CD4-positive, alpha-beta memory T cell (primary cell): Measurements from ENCODE around the gene RGS19. TPM values are rescaled to one million over a fixed set of nuclear protein-coding genes. Genes with fewer than 3 reads are reported as not detected.

Source experiments
- CTCF ChIA-PET: fragments of 350-600 bp; sonication (Branson Sonifier 250); formaldehyde crosslinking; loops from one replicate; lab custom pipeline; 2021; ENCODE audit warnings: inconsistent platforms; ENCODE audit not compliant: partially characterized antibody; lab: Charles Lee
- POLR2A ChIA-PET: fragments of 350-600 bp; sonication (Branson Sonifier 250); formaldehyde crosslinking; loops from one replicate; lab custom pipeline; 2021; ENCODE audit not compliant: partially characterized antibody; lab: Charles Lee
- DNase-seq, 5 donors: peaks; one replicate each; pipeline versions ENCODE4 v3.0.0 to v3.0.0-alpha.2; 2020 to 2022; ENCODE audit warnings: mixed read lengths in 1 of 5
- H3K27ac ChIP-seq: one replicate; pipeline ENCODE4 v1.7.0; 2013; ENCODE audit warnings: low read depth, low read length
- H3K27me3 ChIP-seq: 2 replicates; pipeline ENCODE4 v1.7.0; 2013; ENCODE audit warnings: mild to moderate bottlenecking, low read length, moderate library complexity; ENCODE audit not compliant: insufficient read depth
- H3K36me3 ChIP-seq: 2 replicates; pipeline ENCODE4 v1.7.0; 2013; ENCODE audit warnings: mild to moderate bottlenecking, low read length, moderate library complexity; ENCODE audit not compliant: insufficient read depth
- H3K4me1 ChIP-seq: 2 replicates; pipeline ENCODE4 v1.7.0; 2013; ENCODE audit warnings: mild to moderate bottlenecking, low read length, moderate library complexity; ENCODE audit not compliant: insufficient read depth
- H3K4me3 ChIP-seq, 2 donors: one replicate each; pipeline ENCODE4 v1.7.0; 2013; ENCODE audit warnings: low read length in 2 of 2, mild to moderate bottlenecking in 1 of 2
- H3K9me3 ChIP-seq, 2 donors: one replicate each; pipeline ENCODE4 v1.7.0; 2013; ENCODE audit warnings: low read length in 2 of 2, control low read depth in 1 of 2; ENCODE audit not compliant: control insufficient read depth in 1 of 2
- H3K27ac Mint-ChIP-seq, 7 donors: one replicate each; pipeline ENCODE4 v1.8.0; 2020 to 2021; ENCODE audit warnings: mixed read lengths in 7 of 7, mild to moderate bottlenecking in 6 of 7, inconsistent platforms in 3 of 7, moderate library complexity in 3 of 7
- H3K27me3 Mint-ChIP-seq, 2 donors: one replicate each; pipeline ENCODE4 v1.8.0; 2020 to 2021; ENCODE audit warnings: mixed read lengths in 2 of 2
- H3K36me3 Mint-ChIP-seq, 2 donors: one replicate each; pipeline ENCODE4 v1.8.0; 2020 to 2021; ENCODE audit warnings: mixed read lengths in 2 of 2, inconsistent platforms in 1 of 2, mild to moderate bottlenecking in 1 of 2
- H3K4me1 Mint-ChIP-seq, 4 donors: one replicate each; pipeline ENCODE4 v1.8.0; 2020 to 2021; ENCODE audit warnings: mixed read lengths in 4 of 4, mild to moderate bottlenecking in 1 of 4
- H3K4me3 Mint-ChIP-seq, 8 donors: one replicate each; pipeline ENCODE4 v1.8.0; 2020 to 2021; ENCODE audit warnings: mixed read lengths in 8 of 8, mild to moderate bottlenecking in 7 of 8, moderate library complexity in 6 of 8, inconsistent platforms in 3 of 8
- H3K9me3 Mint-ChIP-seq, 8 donors: one replicate each; pipeline ENCODE4 v1.8.0; 2020 to 2021; ENCODE audit warnings: mixed read lengths in 8 of 8, mild to moderate bottlenecking in 5 of 8, inconsistent platforms in 3 of 8, moderate library complexity in 1 of 8
- intact Hi-C: fragments of 100-400 bp; cut with micrococcal nuclease; formaldehyde crosslinking; loops from one replicate; pipeline ENCODE4 v1.15.1; 2023
- polyA plus RNA-seq, 2 donors: library from polyadenylated mRNA; unstranded; fragments of 300-500 nt; fragmentation: Illumina TruSeq; gene quantifications; one replicate each; pipeline ENCODE4 v1.2.3, GENCODE V29; 2021
- total RNA-seq, 2 experiments: library from RNA; stranded (reverse); gene quantifications; one replicate each; pipeline ENCODE4 v1.2.3, GENCODE V29; 2021

Gene RGS19
- total and polyA plus RNA-seq, 4 experiments from 2014 or later = 35.0 to 116 (median 74.0) TPM

GRCh38 chr20:64036346-64037198 lies 42.7 kb downstream of the RGS19 start:
- peaks cover 10 to 17% of the 10 kb centered on the region in 2 donors for H3K36me3 Mint-ChIP-seq
- H3K4me1 ChIP-seq = peaks cover 69% of the 10 kb centered on the region
- H3K27me3 Mint-ChIP-seq = no peaks in the 10 kb centered on the region
- peaks cover 13 to 61% (median 31%) of the 10 kb centered on the region in 4 donors for H3K4me1 Mint-ChIP-seq
- no peaks in the 10 kb centered on the region for H3K27me3 ChIP-seq
- peak overlapping the region in 2 of 7 donors; percentile 48 to 54 for H3K27ac Mint-ChIP-seq
- ChIA-PET CTCF (interaction anchor here (0.8 to 11.7 kb wide), 4 partner anchors 21 to 84 kb away, joined by 3 to 133 read pairs (median 44); partner anchors contain the start of genes PRPF6, SAMD10 and TCEA2), POLR2A (interaction anchor here (0.9 to 3.9 kb wide), 5 partner anchors 26 to 515 kb away, joined by 3 to 22 read pairs (median 5); partner anchors contain the start of genes PRPF6 and TCEA2)
- H3K36me3 ChIP-seq = peaks cover 12% of the 10 kb centered on the region
- no peak for DNase-seq
- H3K4me3 ChIP-seq = no peak overlapping the region
- H3K4me3 Mint-ChIP-seq = peak overlapping the region in 1 of 8 donors; percentile 78
- no peaks in the 10 kb centered on the region for H3K9me3 Mint-ChIP-seq
- intact Hi-C loops = loop anchor here (5.0 kb wide), 1 partner anchor 139 kb away; the partner anchor contains the start of gene DNAJC5
- no peak overlapping the region for H3K27ac ChIP-seq
- no peaks in the 10 kb centered on the region for H3K9me3 ChIP-seq

- CTCF ChIA-PET = interaction anchor here (1.7 to 11.7 kb wide), 3 partner anchors 22 to 85 kb away, joined by 5 to 133 read pairs (median 84); partner anchors contain the start of genes PRPF6, SAMD10 and TCEA2
- peaks cover 14 to 21% of the 10 kb centered on the region in 2 donors for H3K36me3 Mint-ChIP-seq
- intact Hi-C loops = loop anchor here (5.0 kb wide), 1 partner anchor 139 kb away; the partner anchor contains the start of gene DNAJC5
These were observed 43.4 kb downstream of the RGS19 start, which contains the start of gene C20orf204 for GRCh38 chr20:64035933-64036345. C20orf204 (plus strand) TSS chr20:64036182; CDS start chr20:64036324, 142 bp downstream.

GRCh38 chr20:64035066-64035932 lies 44.0 kb downstream of the RGS19 start:
- H3K4me1 ChIP-seq = peaks cover 57% of the 10 kb centered on the region

More at GRCh38 chr20:64035933-64036345, 43.4 kb downstream of the RGS19 start, which contains the start of gene C20orf204:
- no peak within 1 kb of the TSS for H3K4me3 ChIP-seq
- H3K9me3 ChIP-seq = no peaks in the 10 kb centered on the region
- H3K4me1 ChIP-seq = peaks cover 62% of the 10 kb centered on the region
- peaks cover 12% of the 10 kb centered on the region for H3K36me3 ChIP-seq
- Mint-ChIP-seq H3K27me3 (no peaks in the 10 kb centered on the region), H3K4me3 (peak within 1 kb of the TSS in 7 of 8 donors; percentile 9 to 89 (median 60)), H3K4me1 (peaks cover 13 to 55% (median 29%) of the 10 kb centered on the region in 4 donors), H3K9me3 (no peaks in the 10 kb centered on the region), H3K27ac (peak within 1 kb of the TSS; percentile 74 to 88 (median 86))
- DNase-seq = no peak
- peak within 1 kb of the TSS; percentile 54 for H3K27ac ChIP-seq
- POLR2A ChIA-PET = interaction anchor here (0.9 to 1.2 kb wide), 3 partner anchors 55 to 84 kb away, joined by 3 to 5 read pairs (median 3); partner anchors contain the start of gene PRPF6
- no peaks in the 10 kb centered on the region for H3K27me3 ChIP-seq

GRCh38 chr20:64033981-64034493 lies 45.3 kb downstream of the RGS19 start:
- H3K4me1 ChIP-seq = peaks cover 46% of the 10 kb centered on the region
- no peak overlapping the region for H3K4me3 Mint-ChIP-seq
- CTCF ChIA-PET = interaction anchor here (11.7 kb wide), 1 partner anchor 24 kb away, joined by 133 read pairs; the partner anchor contains the start of gene TCEA2

More at GRCh38 chr20:64035066-64035932, 44.0 kb downstream of the RGS19 start:
- H3K36me3 Mint-ChIP-seq = peaks cover 18 to 28% of the 10 kb centered on the region in 2 donors
- Histone ChIP-seq H3K27ac (peak overlapping the region; percentile 54), H3K4me3 (no peak overlapping the region), H3K27me3 (no peaks in the 10 kb centered on the region), H3K9me3 (no peaks in the 10 kb centered on the region), H3K36me3 (peaks cover 18% of the 10 kb centered on the region)
- peak overlapping the region in 7 of 8 donors; percentile 9 to 89 (median 60) for H3K4me3 Mint-ChIP-seq
- peaks cover 13 to 52% (median 27%) of the 10 kb centered on the region in 4 donors for H3K4me1 Mint-ChIP-seq
- intact Hi-C loops = loop anchor here (5.0 kb wide), 1 partner anchor 138 kb away; the partner anchor contains the start of gene DNAJC5
- peak overlapping the region; percentile 74 to 88 (median 86) for H3K27ac Mint-ChIP-seq
- POLR2A ChIA-PET = interaction anchor here (0.9 to 1.1 kb wide), 2 partner anchors 55 to 58 kb away, joined by 3 to 5 read pairs; partner anchors contain the start of gene PRPF6
- peak in 2 of 5 donors; percentile 14 to 74 for DNase-seq
- CTCF ChIA-PET = interaction anchor here (1.7 to 11.7 kb wide), 3 partner anchors 22 to 85 kb away, joined by 5 to 133 read pairs (median 84); partner anchors contain the start of genes PRPF6, SAMD10 and TCEA2
- H3K27me3 Mint-ChIP-seq = no peaks in the 10 kb centered on the region
- H3K9me3 Mint-ChIP-seq = no peaks in the 10 kb centered on the region

GRCh38 chr20:64032706-64033624 lies 46.4 kb downstream of the RGS19 start:
- no peak overlapping the region for H3K27ac ChIP-seq
- no peaks in the 10 kb centered on the region for H3K9me3 Mint-ChIP-seq
- no peak overlapping the region for H3K4me3 ChIP-seq
- H3K4me1 ChIP-seq = peaks cover 44% of the 10 kb centered on the region
- peaks cover 37 to 47% of the 10 kb centered on the region in 2 donors for H3K36me3 Mint-ChIP-seq
- H3K27ac Mint-ChIP-seq = peak overlapping the region in 3 of 7 donors; percentile 12 to 88 (median 64)
- ChIA-PET CTCF (interaction anchor here (1.0 kb wide), 1 partner anchor 53 kb away, joined by 3 read pairs; the partner anchor contains the start of gene SAMD10), POLR2A (interaction anchor here (2.2 kb wide), 1 partner anchor 10 kb away, joined by 6 read pairs; no protein-coding TSS in a partner anchor)
- peaks cover 12 to 42% (median 20%) of the 10 kb centered on the region in 4 donors for H3K4me1 Mint-ChIP-seq
- intact Hi-C loops = no loop called here
- H3K4me3 Mint-ChIP-seq = no peak overlapping the region
- no peaks in the 10 kb centered on the region for H3K27me3 Mint-ChIP-seq
- peaks cover 38% of the 10 kb centered on the region for H3K36me3 ChIP-seq
- no peaks in the 10 kb centered on the region for H3K27me3 ChIP-seq
- no peaks in the 10 kb centered on the region for H3K9me3 ChIP-seq
- DNase-seq = no peak

More at GRCh38 chr20:64033981-64034493, 45.3 kb downstream of the RGS19 start:
- H3K36me3 Mint-ChIP-seq = peaks cover 27 to 40% of the 10 kb centered on the region in 2 donors
- Histone ChIP-seq H3K4me3 (no peak overlapping the region), H3K9me3 (no peaks in the 10 kb centered on the region), H3K27ac (peak overlapping the region; percentile 54), H3K36me3 (peaks cover 31% of the 10 kb centered on the region), H3K27me3 (no peaks in the 10 kb centered on the region)
- POLR2A ChIA-PET = interaction anchor here (2.2 kb wide), 1 partner anchor 11 kb away, joined by 6 read pairs; no protein-coding TSS in a partner anchor
- peaks cover 12 to 42% (median 20%) of the 10 kb centered on the region in 4 donors for H3K4me1 Mint-ChIP-seq
- H3K27ac Mint-ChIP-seq = peak overlapping the region in 5 of 7 donors; percentile 48 to 88 (median 85)
- intact Hi-C loops = no loop called here
- H3K27me3 Mint-ChIP-seq = no peaks in the 10 kb centered on the region
- no peaks in the 10 kb centered on the region for H3K9me3 Mint-ChIP-seq
- DNase-seq = no peak
